GM12878 (cell line): ENCODE results near the gene SRSF9. TPM values are rescaled to one million over a fixed set of nuclear protein-coding genes. Genes with fewer than 3 reads are reported as not detected.

Experiments used
- CUX1 ChIP-seq: IDR thresholded peaks from 2 replicates; pipeline ENCODE4 v1.6.1; 2012; ENCODE audit warnings: improper control_type of control experiment, low read depth, low read length; ENCODE audit not compliant: insufficient replicate concordance
- FOXK2 ChIP-seq: fragments of 450-650 bp; IDR thresholded peaks from 2 replicates; pipeline ENCODE4 v1.6.1; 2017; ENCODE audit warnings: mild to moderate bottlenecking, moderate library complexity
- IRF3 ChIP-seq: fragments of 450-650 bp; IDR thresholded peaks from 2 replicates; pipeline ENCODE4 v1.6.1; 2014; ENCODE audit warnings: mild to moderate bottlenecking
- RUNX3 ChIP-seq: IDR thresholded peaks from 2 replicates; pipeline ENCODE4 v1.6.1; 2012; ENCODE audit warnings: low read length, inconsistent platforms
- SPI1 ChIP-seq: IDR thresholded peaks from 2 replicates; pipeline ENCODE4 v1.6.1; 2011; ENCODE audit warnings: low read depth, mild to moderate bottlenecking, low read length, moderate library complexity, borderline replicate concordance; ENCODE audit not compliant: insufficient read depth
- polyA plus RNA-seq, 11 experiments: library from polyadenylated mRNA; depleted of rRNA in 4 of 11; unstranded in 6 of 11; stranded (reverse) in 5 of 11; fragments of >200 nt; fragmentation: Nextera tagmentation in 4 of 11; fragmentation: Illumina TruSeq in 1 of 11; extraction: Ambion mirVana in 4 of 11; extraction: Trizol in 1 of 11; gene quantifications; 1 replicate in 1 of 11; 2 replicates in 10 of 11; pipeline versions ENCODE4 v1.2.1 to v1.2.3, GENCODE V29; 2011 to 2016; ENCODE audit warnings: inconsistent platforms in 2 of 11, missing spikeins in 2 of 11, low read depth in 1 of 11
- total RNA-seq, 4 experiments: library from RNA; depleted of rRNA in 3 of 4; stranded (reverse); fragments of >200 nt in 3 of 4; fragmentation: Illumina TruSeq in 1 of 4; extraction: Trizol in 1 of 4; gene quantifications; 2 replicates each; pipeline versions ENCODE4 v1.2.1 to v1.2.3, GENCODE V29; 2013 to 2021

Gene SRSF9
- total and polyA plus RNA-seq, 10 of the 15 experiments (the other 5 are each of a cell fraction or from before 2014, with no cell fraction given): 56.2 to 510 (median 186) TPM

GRCh38 chr12:120495186-120495730 is 25.7 kb upstream of the SRSF9 start (continued):
- TF ChIP-seq FOXK2: no peak
- no peak for TF ChIP-seq IRF3
- no peak for TF ChIP-seq SPI1
- no peak for TF ChIP-seq CUX1
- TF ChIP-seq RUNX3: no peak
